Lower leg skin (tissue), 4 donors: ENCODE results near the gene AATK. TPM values are rescaled to one million over a fixed set of nuclear protein-coding genes. Genes with fewer than 3 reads are reported as not detected.

ENCODE experiments used
- DNase-seq, 2 donors: peaks; one replicate each; pipeline ENCODE4 v3.0.0-alpha.2; 2019; ENCODE audit warnings: low spot score in 2 of 2
- H3K4me3 ChIP-seq: fragments of 200-600 bp; sonication (generic); 2 replicates; pipeline ENCODE4 v1.5.1; 2017; ENCODE audit warnings: mild to moderate bottlenecking, low read depth; ENCODE audit not compliant: poor library complexity, severe bottlenecking
- CTCF ChIP-seq, 3 donors: fragments of 450-650 bp; IDR thresholded peaks; one replicate each; pipeline ENCODE4 v1.5.1; 2016; ENCODE audit warnings: antibody characterized with exemption in 3 of 3, mild to moderate bottlenecking in 3 of 3, moderate library complexity in 2 of 3
- POLR2A ChIP-seq, 2 donors: fragments of 450-650 bp; IDR thresholded peaks; one replicate each; pipeline ENCODE4 v1.6.1; 2016 to 2017; ENCODE audit warnings: antibody characterized with exemption in 2 of 2, mild to moderate bottlenecking in 1 of 2, moderate library complexity in 1 of 2
- WGBS, 2 donors: methylation state at CpG; one replicate each; pipeline ENCODE4 v1.1.5; 2018; 5-methylcytosine and 5-hydroxymethylcytosine counted together
- intact Hi-C: fragments of 100-400 bp; cut with DNase I; formaldehyde crosslinking; loops from one replicate; pipeline ENCODE4 v1.15.0; 2023; ENCODE audit warnings: low total_unique reads
- total RNA-seq, 4 donors: library from RNA; depleted of rRNA; stranded (reverse); fragments of >200 nt; gene quantifications; one replicate each; pipeline ENCODE4 v1.1.0, GENCODE V29; 2016

AATK gene
- total RNA-seq, 4 donors from 2014 or later, result 0.81 to 3.5 (median 2.2) TPM

GRCh38 chr17:81085420-81085911 is 80.6 kb downstream of the AATK start:
- TF ChIP-seq POLR2A (IDR thresholded peaks at IDR 0.05), result no peak
- no peak for TF ChIP-seq CTCF (IDR thresholded peaks at IDR 0.05)
- H3K4me3 ChIP-seq, result no peak overlapping the region
- DNase-seq, result no peak
- WGBS, 2 donors, result 44 to 71% methylated on average over 8 to 20 of the region's 20 CpGs
- intact Hi-C loops, result no loop called here

DNA sequence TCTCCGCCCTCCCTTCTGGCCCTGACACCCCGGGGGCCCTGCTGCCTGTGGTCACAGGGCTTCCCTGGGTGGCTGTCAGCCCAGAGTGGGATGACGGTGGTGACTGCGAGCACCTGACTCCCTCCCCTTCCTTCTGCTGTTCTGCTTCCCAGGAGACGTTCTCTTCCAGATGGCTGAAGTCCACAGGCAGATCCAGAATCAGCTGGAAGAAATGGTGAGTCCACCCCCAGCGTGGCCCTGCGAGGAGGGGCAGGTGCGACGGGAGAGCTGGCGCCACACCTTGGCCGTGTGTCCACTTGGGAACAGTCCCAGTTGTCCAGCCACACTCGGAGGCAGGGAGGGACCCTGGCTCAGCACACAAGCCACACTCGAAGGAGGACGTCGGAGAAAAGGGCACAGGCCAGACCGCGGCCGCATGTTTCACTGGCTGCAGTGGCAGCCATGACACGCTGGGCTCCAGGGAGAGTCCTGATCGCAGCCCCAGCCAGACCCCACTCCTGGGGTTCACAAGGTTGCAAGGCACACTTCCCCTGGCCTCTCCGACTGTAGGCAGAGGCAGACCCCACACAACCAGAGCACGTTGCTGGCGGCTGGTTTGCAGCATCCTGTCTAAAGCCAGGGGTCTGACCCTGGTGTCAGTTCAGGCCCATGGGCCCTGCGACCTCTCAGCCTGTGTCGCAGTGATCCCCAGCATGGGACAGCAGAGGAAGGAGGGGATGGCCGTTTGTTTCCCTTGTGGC is 81.2 kb downstream of the AATK start:
- WGBS, 2 donors, result 63 to 73% methylated on average over 25 to 26 of the region's 26 CpGs
- H3K4me3 ChIP-seq, result no peak overlapping the region
- TF ChIP-seq POLR2A (IDR thresholded peaks at IDR 0.05) (no peak), CTCF (IDR thresholded peaks at IDR 0.05) (no peak)
- intact Hi-C loops, result no loop called here
- no peak for DNase-seq

DNA sequence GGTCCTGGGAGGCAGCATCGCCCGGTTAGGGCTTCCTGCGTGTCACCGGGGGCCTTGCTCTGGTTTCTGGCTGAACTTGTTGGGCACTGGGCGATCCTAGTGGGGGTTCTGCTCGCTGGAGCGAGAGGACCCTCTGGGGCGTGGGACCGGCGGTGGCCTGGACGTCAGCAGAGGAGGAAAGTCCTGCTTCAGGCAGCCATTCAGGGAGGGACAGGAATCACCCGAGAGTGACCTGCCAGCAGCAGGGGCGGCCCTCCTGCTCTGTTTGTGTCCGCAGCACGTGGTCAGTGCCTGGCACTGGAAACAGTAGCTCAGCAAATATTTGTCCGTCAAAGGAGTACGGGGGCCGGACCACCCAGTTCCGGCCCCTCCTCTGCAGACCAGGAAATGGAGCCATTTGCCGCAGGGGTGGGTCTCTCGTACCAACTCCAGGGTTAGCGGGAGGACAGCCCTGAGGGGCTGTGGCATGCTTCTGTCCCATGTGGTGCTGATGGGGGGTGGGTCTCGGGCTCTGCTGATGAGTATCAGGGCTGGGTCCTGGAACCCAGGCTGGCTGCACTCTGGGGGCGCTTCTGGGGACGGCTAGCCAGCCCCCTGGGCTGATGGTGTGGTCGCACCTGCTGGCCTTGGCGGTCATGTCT is 82.8 kb downstream of the AATK start:
- WGBS, 2 donors, result 63 to 82% methylated on average over 23 to 27 of the region's 27 CpGs
- intact Hi-C loops, result no loop called here
- DNase-seq, result no peak
- no peak overlapping the region for H3K4me3 ChIP-seq
- TF ChIP-seq CTCF (IDR thresholded peaks at IDR 0.05) (no peak), POLR2A (IDR thresholded peaks at IDR 0.05) (no peak)

DNA sequence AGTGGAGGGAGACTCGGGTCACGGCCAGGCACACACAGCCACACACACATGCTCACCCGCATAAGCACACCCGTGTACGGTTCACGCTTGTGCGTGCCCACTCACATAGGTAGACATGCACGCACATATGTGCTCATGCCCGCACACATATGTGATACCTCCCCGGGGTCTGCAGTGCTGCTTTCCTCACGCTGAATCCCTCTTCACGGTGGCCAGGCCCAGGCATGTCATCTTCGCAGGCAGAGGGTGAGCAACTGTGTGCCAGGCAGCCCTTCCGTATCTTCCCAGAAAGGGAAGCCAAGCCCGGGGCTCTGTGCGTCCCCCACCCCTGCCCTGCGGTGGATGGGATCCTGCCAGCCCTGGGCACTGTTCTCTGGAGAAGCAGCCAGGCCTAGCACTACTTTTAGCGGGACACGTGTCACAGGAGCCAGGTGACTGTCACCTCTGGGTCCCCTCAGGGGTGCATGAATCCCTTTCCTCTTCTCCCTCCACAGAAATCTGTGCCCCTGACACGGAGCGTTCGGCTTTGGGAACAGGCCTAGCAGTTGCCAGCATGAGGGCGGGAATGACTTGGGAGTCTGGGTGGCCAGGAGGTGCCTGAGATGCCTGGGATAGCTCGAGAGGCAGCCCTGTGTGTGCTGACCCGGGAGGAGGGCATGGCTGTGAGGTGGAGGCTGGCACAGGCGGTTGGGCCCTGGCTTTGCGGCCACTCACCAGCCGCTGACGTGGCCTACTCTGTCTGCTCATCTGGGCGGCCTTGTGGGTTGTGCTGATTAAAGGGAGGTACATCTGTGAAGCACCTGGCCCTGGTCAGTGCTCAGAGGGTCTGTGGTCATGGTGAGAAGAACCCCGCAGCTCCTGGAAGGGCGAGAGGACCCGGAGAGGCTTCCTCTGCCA is 83.6 kb downstream of the AATK start:
- no peak for DNase-seq
- WGBS, 2 donors, result 59 to 61% methylated on average over 31 to 33 of the region's 33 CpGs
- intact Hi-C loops, result no loop called here

More for the DNA sequence above, 83.6 kb downstream of the AATK start:
- TF ChIP-seq POLR2A (IDR thresholded peaks at IDR 0.05) (no peak), CTCF (IDR thresholded peaks at IDR 0.05) (no peak)
- H3K4me3 ChIP-seq, result no peak overlapping the region
